ENCODE results near the gene OR56B1.

The OR56B1 gene

DNA sequence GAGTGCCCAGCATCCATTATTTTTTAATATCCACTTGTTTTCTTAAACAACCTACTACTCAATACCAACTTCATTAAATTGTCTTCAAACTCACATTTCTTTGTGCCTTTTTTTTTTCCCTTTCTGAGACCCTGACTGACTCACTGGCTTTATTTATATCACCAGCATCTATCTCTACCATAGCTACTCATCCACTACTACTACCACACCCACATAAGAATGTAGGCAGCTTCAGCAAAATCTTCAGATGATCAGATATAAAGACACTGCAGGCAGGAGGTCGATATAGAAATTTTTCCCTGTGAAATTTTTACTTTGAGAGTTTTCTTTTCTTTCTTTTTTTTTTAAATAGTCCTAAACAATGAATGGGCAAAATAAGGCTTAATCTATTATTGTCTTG lies 2.2 kb downstream of the OR56B1 start:
- no peaks in the 10 kb centered on the region for H3K36me3 ChIP-seq (replicated peaks; ENCODE audit: insufficient read depth, low read length)
- no peaks in the 10 kb centered on the region for H3K79me2 ChIP-seq (ENCODE audit: low read length)
- no peaks in the 10 kb centered on the region for H3K27me3 ChIP-seq (replicated peaks; ENCODE audit: insufficient read depth, low read length)
- H3K9ac ChIP-seq (ENCODE audit: low read length) = no peak overlapping the region
- no peaks in the 10 kb centered on the region for H3K4me1 ChIP-seq (ENCODE audit: low read length)
- H3F3A ChIP-seq (ENCODE audit: insufficient read depth, low read length) = no peaks in the 10 kb centered on the region
- H3K4me2 ChIP-seq (ENCODE audit: low read depth, low read length) = no peak overlapping the region
- H3K9me2 ChIP-seq (replicated peaks; ENCODE audit: insufficient read depth, low read length) = no peaks in the 10 kb centered on the region
- TF ChIP-seq, protein P1, sequence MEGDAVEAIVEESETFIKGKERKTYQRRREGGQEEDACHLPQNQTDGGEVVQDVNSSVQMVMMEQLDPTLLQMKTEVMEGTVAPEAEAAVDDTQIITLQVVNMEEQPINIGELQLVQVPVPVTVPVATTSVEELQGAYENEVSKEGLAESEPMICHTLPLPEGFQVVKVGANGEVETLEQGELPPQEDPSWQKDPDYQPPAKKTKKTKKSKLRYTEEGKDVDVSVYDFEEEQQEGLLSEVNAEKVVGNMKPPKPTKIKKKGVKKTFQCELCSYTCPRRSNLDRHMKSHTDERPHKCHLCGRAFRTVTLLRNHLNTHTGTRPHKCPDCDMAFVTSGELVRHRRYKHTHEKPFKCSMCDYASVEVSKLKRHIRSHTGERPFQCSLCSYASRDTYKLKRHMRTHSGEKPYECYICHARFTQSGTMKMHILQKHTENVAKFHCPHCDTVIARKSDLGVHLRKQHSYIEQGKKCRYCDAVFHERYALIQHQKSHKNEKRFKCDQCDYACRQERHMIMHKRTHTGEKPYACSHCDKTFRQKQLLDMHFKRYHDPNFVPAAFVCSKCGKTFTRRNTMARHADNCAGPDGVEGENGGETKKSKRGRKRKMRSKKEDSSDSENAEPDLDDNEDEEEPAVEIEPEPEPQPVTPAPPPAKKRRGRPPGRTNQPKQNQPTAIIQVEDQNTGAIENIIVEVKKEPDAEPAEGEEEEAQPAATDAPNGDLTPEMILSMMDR (IDR thresholded peaks at IDR 0.05; ENCODE audit: low read length) = no peak
- no peak for TF ChIP-seq EZH2phosphoT487 (IDR thresholded peaks at IDR 0.05; ENCODE audit: low read length)
- TF ChIP-seq EZH2 (optimal IDR thresholded peaks at IDR 0.05; ENCODE audit: low read depth, low read length) = no peak
- no peak overlapping the region for H3K4me3 ChIP-seq (ENCODE audit: low read length)
- H3K27ac ChIP-seq (ENCODE audit: low read length) = no peak overlapping the region
- H2AFZ ChIP-seq (ENCODE audit: low read length) = no peak overlapping the region
- no peaks in the 10 kb centered on the region for H4K20me1 ChIP-seq (ENCODE audit: insufficient read depth, low read length)
- no peaks in the 10 kb centered on the region for H3K9me3 ChIP-seq (replicated peaks; ENCODE audit: insufficient read depth, low read length)
- DNase-seq = no peak

DNA sequence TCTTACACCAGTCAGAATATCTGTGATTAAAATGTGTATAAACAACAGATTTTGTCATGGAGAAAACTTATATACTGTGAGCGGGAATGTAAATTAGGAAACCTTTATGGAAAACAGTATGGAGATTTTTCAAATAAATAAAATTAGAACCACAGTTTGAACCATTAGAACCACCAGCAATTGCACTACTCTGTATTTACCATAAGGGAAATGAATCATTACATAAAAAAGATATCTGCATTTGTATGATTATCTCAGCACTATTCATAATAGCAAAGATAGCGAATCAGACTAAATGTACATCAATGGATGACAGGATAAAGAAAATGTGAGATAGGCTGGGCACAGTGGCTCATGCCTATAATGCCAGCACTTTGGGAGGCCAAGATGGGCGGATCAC lies 10.4 kb downstream of the OR56B1 start:
- no peak for TF ChIP-seq EZH2 (optimal IDR thresholded peaks at IDR 0.05; ENCODE audit: low read depth, low read length)
- TF ChIP-seq, protein P1 (IDR thresholded peaks at IDR 0.05; ENCODE audit: low read length) = no peak
- TF ChIP-seq EZH2phosphoT487 (IDR thresholded peaks at IDR 0.05; ENCODE audit: low read length) = no peak
- H3K27me3 ChIP-seq (replicated peaks; ENCODE audit: insufficient read depth, low read length) = 0 out of 2 replicates have a peak, but pooled peaks cover 3% of the 10 kb centered on the region
- H3K27ac ChIP-seq (ENCODE audit: low read length) = no peak overlapping the region
- no peaks in the 10 kb centered on the region for H3K4me1 ChIP-seq (ENCODE audit: low read length)
- no peaks in the 10 kb centered on the region for H3K9me3 ChIP-seq (replicated peaks; ENCODE audit: insufficient read depth, low read length)
- no peaks in the 10 kb centered on the region for H3K9me2 ChIP-seq (replicated peaks; ENCODE audit: insufficient read depth, low read length)
- H2AFZ ChIP-seq (ENCODE audit: low read length) = no peak overlapping the region
- H3K4me3 ChIP-seq (ENCODE audit: low read length) = no peak overlapping the region
- H3K4me2 ChIP-seq (ENCODE audit: low read depth, low read length) = no peak overlapping the region
- no peak overlapping the region for H3K9ac ChIP-seq (ENCODE audit: low read length)
- H4K20me1 ChIP-seq (ENCODE audit: insufficient read depth, low read length) = no peaks in the 10 kb centered on the region
- H3K36me3 ChIP-seq (replicated peaks; ENCODE audit: insufficient read depth, low read length) = no peaks in the 10 kb centered on the region
- no peaks in the 10 kb centered on the region for H3F3A ChIP-seq (ENCODE audit: insufficient read depth, low read length)
- DNase-seq = no peak
- H3K79me2 ChIP-seq (ENCODE audit: low read length) = no peaks in the 10 kb centered on the region

DNA sequence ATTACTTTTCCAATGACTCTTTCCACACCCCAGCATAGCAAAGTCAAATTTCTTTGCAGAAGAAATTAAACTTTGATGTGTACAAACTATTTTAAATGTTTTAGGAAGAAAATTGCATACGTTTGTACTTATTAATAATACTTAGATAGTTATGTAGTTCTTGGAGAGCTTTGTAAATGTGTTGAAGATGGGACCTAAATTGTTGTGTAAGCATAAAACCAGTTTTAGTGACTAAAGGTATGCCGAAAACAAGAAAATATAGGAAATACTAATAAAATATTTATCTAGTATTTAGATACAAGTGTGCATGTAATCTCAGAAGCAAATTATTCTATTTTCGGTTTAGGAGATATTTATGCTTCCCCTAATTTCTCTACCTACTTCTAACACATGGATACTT lies 13.6 kb downstream of the OR56B1 start:
- Histone ChIP-seq H3K9ac (ENCODE audit: low read length) (no peak overlapping the region), H3K27me3 (replicated peaks; ENCODE audit: insufficient read depth, low read length) (0 out of 2 replicates have a peak, but pooled peaks cover 3% of the 10 kb centered on the region), H3K27ac (ENCODE audit: low read length) (no peak overlapping the region)

More for the DNA sequence above, 13.6 kb downstream of the OR56B1 start:
- Histone ChIP-seq H3K4me2 (ENCODE audit: low read depth, low read length) (no peak overlapping the region), H3K9me2 (replicated peaks; ENCODE audit: insufficient read depth, low read length) (no peaks in the 10 kb centered on the region), H3F3A (ENCODE audit: insufficient read depth, low read length) (no peaks in the 10 kb centered on the region), H3K4me3 (ENCODE audit: low read length) (no peak overlapping the region), H3K36me3 (replicated peaks; ENCODE audit: insufficient read depth, low read length) (no peaks in the 10 kb centered on the region), H4K20me1 (ENCODE audit: insufficient read depth, low read length) (no peaks in the 10 kb centered on the region), H3K4me1 (ENCODE audit: low read length) (no peaks in the 10 kb centered on the region), H2AFZ (ENCODE audit: low read length) (no peak overlapping the region), H3K9me3 (replicated peaks; ENCODE audit: insufficient read depth, low read length) (no peaks in the 10 kb centered on the region), H3K79me2 (ENCODE audit: low read length) (no peaks in the 10 kb centered on the region)
- TF ChIP-seq, protein P1 (IDR thresholded peaks at IDR 0.05; ENCODE audit: low read length) = no peak
- TF ChIP-seq EZH2 (optimal IDR thresholded peaks at IDR 0.05; ENCODE audit: low read depth, low read length) = no peak
- TF ChIP-seq EZH2phosphoT487 (IDR thresholded peaks at IDR 0.05; ENCODE audit: low read length) = no peak
- no peak for DNase-seq

Data from MM.1S (cell line).